Activated naive CD8-positive, alpha-beta T cell treated with anti-CD3 and anti-CD28 coated beads, Interleukin-2, amount 50 U/mL, for 24 hours (primary cell): ENCODE data around the gene TAF3.
A peak's percentile ranks its signal among the peaks of the same experiment; 100 is the strongest.

Experiments used
- ATAC-seq: fragments of 150-1000 bp; cut with Tn5 transposase; one replicate; pipeline ENCODE4 v1.10.0; 2021
- DNase-seq: peaks from one replicate; pipeline ENCODE4 v3.0.0; 2021
- H3K27ac Mint-ChIP-seq: one replicate; pipeline ENCODE4 v1.8.0; 2021; ENCODE audit warnings: mild to moderate bottlenecking, mixed read lengths
- H3K27me3 Mint-ChIP-seq: one replicate; pipeline ENCODE4 v1.8.0; 2021; ENCODE audit warnings: mixed read lengths
- H3K36me3 Mint-ChIP-seq: one replicate; pipeline ENCODE4 v1.8.0; 2021; ENCODE audit warnings: low read depth, mixed read lengths
- H3K4me1 Mint-ChIP-seq: one replicate; pipeline ENCODE4 v1.8.0; 2021; ENCODE audit warnings: mixed read lengths
- H3K4me3 Mint-ChIP-seq: one replicate; pipeline ENCODE4 v1.8.0; 2021; ENCODE audit warnings: mild to moderate bottlenecking, moderate library complexity, mixed read lengths
- H3K9me3 Mint-ChIP-seq: one replicate; pipeline ENCODE4 v1.8.0; 2021; ENCODE audit warnings: mixed read lengths

The TAF3 gene

GRCh38 chr10:7913126-7913872 lies 95.0 kb downstream of the TAF3 start:
- Mint-ChIP-seq H3K4me3 (no peak overlapping the region), H3K9me3 (no peaks in the 10 kb centered on the region), H3K27me3 (no peaks in the 10 kb centered on the region), H3K36me3 (peaks cover 6% of the 10 kb centered on the region), H3K27ac (no peak overlapping the region), H3K4me1 (peaks cover 13% of the 10 kb centered on the region)
- ATAC-seq (no peak), DNase-seq (no peak)

GRCh38 chr10:7915923-7916536 lies 97.7 kb downstream of the TAF3 start:
- no peak for DNase-seq
- Mint-ChIP-seq H3K27ac (no peak overlapping the region), H3K4me3 (no peak overlapping the region), H3K9me3 (no peaks in the 10 kb centered on the region), H3K4me1 (peaks cover 8% of the 10 kb centered on the region), H3K27me3 (no peaks in the 10 kb centered on the region), H3K36me3 (peaks cover 3% of the 10 kb centered on the region)
- no peak for ATAC-seq

- H3K27me3 Mint-ChIP-seq = no peaks in the 10 kb centered on the region
- no peak overlapping the region for H3K4me3 Mint-ChIP-seq
- ATAC-seq (no peak), DNase-seq (no peak)
- H3K9me3 Mint-ChIP-seq = no peaks in the 10 kb centered on the region
- peaks cover 3% of the 10 kb centered on the region for H3K36me3 Mint-ChIP-seq
- no peak overlapping the region for H3K27ac Mint-ChIP-seq
- H3K4me1 Mint-ChIP-seq = peaks cover 2% of the 10 kb centered on the region
Measured at GRCh38 chr10:7917736-7918135, 99.4 kb downstream of the TAF3 start.

GRCh38 chr10:7922707-7923106 lies 104.4 kb downstream of the TAF3 start:
- ATAC-seq = no peak
- peaks cover 8% of the 10 kb centered on the region for H3K4me1 Mint-ChIP-seq

GRCh38 chr10:7928536-7928935 lies 110.2 kb downstream of the TAF3 start:
- no peaks in the 10 kb centered on the region for H3K9me3 Mint-ChIP-seq
- H3K36me3 Mint-ChIP-seq = peaks cover 2% of the 10 kb centered on the region
- DNase-seq (no peak), ATAC-seq (no peak)
- H3K4me3 Mint-ChIP-seq = no peak overlapping the region
- no peak overlapping the region for H3K27ac Mint-ChIP-seq
- peaks cover 12% of the 10 kb centered on the region for H3K4me1 Mint-ChIP-seq
- H3K27me3 Mint-ChIP-seq = no peaks in the 10 kb centered on the region

More at GRCh38 chr10:7922707-7923106, 104.4 kb downstream of the TAF3 start:
- Mint-ChIP-seq H3K27ac (no peak overlapping the region), H3K27me3 (no peaks in the 10 kb centered on the region), H3K4me3 (no peak overlapping the region), H3K9me3 (no peaks in the 10 kb centered on the region), H3K36me3 (no peaks in the 10 kb centered on the region)
- no peak for DNase-seq

GRCh38 chr10:7932301-7933036 lies 114.2 kb downstream of the TAF3 start:
- H3K36me3 Mint-ChIP-seq = peaks cover 16% of the 10 kb centered on the region
- no peak for DNase-seq
- H3K9me3 Mint-ChIP-seq = peaks cover 12% of the 10 kb centered on the region
- no peak overlapping the region for H3K27ac Mint-ChIP-seq
- no peak for ATAC-seq
- H3K4me1 Mint-ChIP-seq = peaks cover 5% of the 10 kb centered on the region
- H3K27me3 Mint-ChIP-seq = no peaks in the 10 kb centered on the region
- no peak overlapping the region for H3K4me3 Mint-ChIP-seq

- no peak for ATAC-seq
- no peak overlapping the region for H3K27ac Mint-ChIP-seq
- no peak for DNase-seq
- peaks cover 20% of the 10 kb centered on the region for H3K36me3 Mint-ChIP-seq
- H3K27me3 Mint-ChIP-seq = no peaks in the 10 kb centered on the region
- H3K4me3 Mint-ChIP-seq = no peak overlapping the region
- H3K9me3 Mint-ChIP-seq = peaks cover 18% of the 10 kb centered on the region
- H3K4me1 Mint-ChIP-seq = peaks cover 6% of the 10 kb centered on the region
Measured at GRCh38 chr10:7933262-7933661, 115.0 kb downstream of the TAF3 start.

- Mint-ChIP-seq H3K4me3 (no peak overlapping the region), H3K36me3 (peaks cover 25% of the 10 kb centered on the region), H3K4me1 (peaks cover 6% of the 10 kb centered on the region), H3K27ac (no peak overlapping the region), H3K27me3 (no peaks in the 10 kb centered on the region), H3K9me3 (peaks cover 23% of the 10 kb centered on the region)
- no peak for DNase-seq
- no peak for ATAC-seq
Measured at GRCh38 chr10:7933757-7934156, 115.5 kb downstream of the TAF3 start.

- H3K9me3 Mint-ChIP-seq = peaks cover 25% of the 10 kb centered on the region
- H3K27me3 Mint-ChIP-seq = no peaks in the 10 kb centered on the region
- H3K4me1 Mint-ChIP-seq = peaks cover 10% of the 10 kb centered on the region
- no peak overlapping the region for H3K4me3 Mint-ChIP-seq
- no peak overlapping the region for H3K27ac Mint-ChIP-seq
- peaks cover 31% of the 10 kb centered on the region for H3K36me3 Mint-ChIP-seq
- ATAC-seq (no peak), DNase-seq (no peak)
Measured at GRCh38 chr10:7937315-7937945, 119.1 kb downstream of the TAF3 start.

GRCh38 chr10:7941576-7941975 lies 123.3 kb downstream of the TAF3 start:
- DNase-seq (no peak), ATAC-seq (peak; percentile 59)
- no peak overlapping the region for H3K4me3 Mint-ChIP-seq
- peaks cover 30% of the 10 kb centered on the region for H3K36me3 Mint-ChIP-seq
- H3K9me3 Mint-ChIP-seq = peaks cover 18% of the 10 kb centered on the region
- no peak overlapping the region for H3K27ac Mint-ChIP-seq
- H3K27me3 Mint-ChIP-seq = no peaks in the 10 kb centered on the region
- H3K4me1 Mint-ChIP-seq = peaks cover 21% of the 10 kb centered on the region

- peaks cover 13% of the 10 kb centered on the region for H3K9me3 Mint-ChIP-seq
- H3K4me3 Mint-ChIP-seq = no peak overlapping the region
- DNase-seq (no peak), ATAC-seq (no peak)
- H3K4me1 Mint-ChIP-seq = peaks cover 21% of the 10 kb centered on the region
- H3K27ac Mint-ChIP-seq = no peak overlapping the region
- no peaks in the 10 kb centered on the region for H3K27me3 Mint-ChIP-seq
- peaks cover 24% of the 10 kb centered on the region for H3K36me3 Mint-ChIP-seq
Measured at GRCh38 chr10:7942316-7942715, 124.0 kb downstream of the TAF3 start.

GRCh38 chr10:7942859-7943258 lies 124.6 kb downstream of the TAF3 start:
- Mint-ChIP-seq H3K27ac (no peak overlapping the region), H3K9me3 (peaks cover 10% of the 10 kb centered on the region), H3K4me1 (peaks cover 21% of the 10 kb centered on the region), H3K4me3 (no peak overlapping the region), H3K36me3 (peaks cover 21% of the 10 kb centered on the region), H3K27me3 (no peaks in the 10 kb centered on the region)
- no peak for DNase-seq
- ATAC-seq = no peak

GRCh38 chr10:7944215-7944480 lies 125.8 kb downstream of the TAF3 start:
- DNase-seq = no peak
- Mint-ChIP-seq H3K9me3 (no peaks in the 10 kb centered on the region), H3K36me3 (peaks cover 12% of the 10 kb centered on the region), H3K4me3 (no peak overlapping the region), H3K27me3 (no peaks in the 10 kb centered on the region), H3K4me1 (peaks cover 21% of the 10 kb centered on the region), H3K27ac (no peak overlapping the region)
- ATAC-seq = no peak

GRCh38 chr10:7944537-7944936 lies 126.2 kb downstream of the TAF3 start:
- Mint-ChIP-seq H3K27me3 (no peaks in the 10 kb centered on the region), H3K9me3 (no peaks in the 10 kb centered on the region), H3K27ac (no peak overlapping the region), H3K4me3 (no peak overlapping the region), H3K4me1 (peaks cover 21% of the 10 kb centered on the region), H3K36me3 (peaks cover 11% of the 10 kb centered on the region)
- DNase-seq (no peak), ATAC-seq (no peak)

- no peak for ATAC-seq
- H3K4me1 Mint-ChIP-seq = peaks cover 22% of the 10 kb centered on the region
- no peaks in the 10 kb centered on the region for H3K9me3 Mint-ChIP-seq
- H3K4me3 Mint-ChIP-seq = no peak overlapping the region
- H3K27me3 Mint-ChIP-seq = no peaks in the 10 kb centered on the region
- H3K36me3 Mint-ChIP-seq = peaks cover 8% of the 10 kb centered on the region
- no peak for DNase-seq
- H3K27ac Mint-ChIP-seq = no peak overlapping the region
Measured at GRCh38 chr10:7945034-7945433, 126.7 kb downstream of the TAF3 start.
